A549 (cell line): ENCODE data around the gene ACD. TPM values are rescaled to one million over a fixed set of nuclear protein-coding genes. Genes with fewer than 3 reads are reported as not detected.

Experiments
- ATAC-seq, 2 experiments: fragments of 200-7000 bp in 1 of 2; fragments of >200 bp in 1 of 2; cut with Nextera tagmentation in 1 of 2; cut with Tn5 transposase in 1 of 2; 3 replicates each; pipeline versions ENCODE4 v1.8.0 to v1.9.1; 2018 to 2020; ENCODE audit warnings: mild to moderate bottlenecking in 1 of 2, moderate library complexity in 1 of 2
- CTCF ChIA-PET: fragments of 300-600 bp; sonication (Branson Sonifier 250); formaldehyde crosslinking; extraction: SDS; loops from one replicate; lab custom pipeline; 2021; ENCODE audit warnings: antibody characterized with exemption, inconsistent platforms; lab: Yijun Ruan, JAX
- POLR2A ChIA-PET: fragments of 350-600 bp; formaldehyde crosslinking; extraction: SDS; loops from one replicate; lab custom pipeline; 2021; ENCODE audit warnings: antibody characterized with exemption, inconsistent platforms; lab: Yijun Ruan, JAX
- DNase-seq, 2 experiments: peaks; one replicate each; pipeline versions ENCODE4 v3.0.0 to v3.0.0-alpha.2; 2011 to 2016; ENCODE audit warnings: low read depth in 1 of 2, low spot score in 1 of 2
- FAIRE-seq: peaks from 2 replicates; lab custom pipeline; 2011; peaks lifted over from hg19 to GRCh38; lab: Jason Lieb, UNC
- H3K27ac ChIP-seq, 2 experiments: fragments of >200 bp; sonication (Bioruptor Twin); formaldehyde crosslinking; 3 replicates each; pipeline ENCODE4 v1.5.1; 2016 to 2017
- H3K4me1 ChIP-seq: fragments of >200 bp; sonication (Bioruptor Twin); formaldehyde crosslinking; 3 replicates; pipeline ENCODE4 v1.6.1; 2016
- H3K4me2 ChIP-seq: fragments of >200 bp; sonication (Bioruptor Twin); formaldehyde crosslinking; 3 replicates; pipeline ENCODE4 v1.6.1; 2016
- H3K4me3 ChIP-seq: fragments of >200 bp; sonication (Bioruptor Twin); formaldehyde crosslinking; 3 replicates; pipeline ENCODE4 v1.5.1; 2016
- H3K9me3 ChIP-seq: fragments of >200 bp; sonication (Bioruptor Twin); formaldehyde crosslinking; 3 replicates; pipeline ENCODE4 v1.6.1; 2016
- BHLHE40 ChIP-seq: IDR thresholded peaks from 2 replicates; pipeline ENCODE4 v1.6.1; 2012; ENCODE audit warnings: low read depth, low read length, inconsistent platforms
- CEBPB ChIP-seq, 2 experiments: fragments of >200 bp in 1 of 2; sonication (Bioruptor Twin) in 1 of 2; formaldehyde crosslinking in 1 of 2; IDR thresholded peaks; 2 replicates each; pipeline ENCODE4 v1.6.1; 2012 to 2016
- CHD4 ChIP-seq: fragments of 200-600 bp; sonication (generic); IDR thresholded peaks from 2 replicates; pipeline ENCODE4 v1.6.1; 2016; ENCODE audit warnings: antibody characterized with exemption, mild to moderate bottlenecking, borderline replicate concordance
- EHMT2 ChIP-seq: fragments of 200-600 bp; sonication (generic); IDR thresholded peaks from 2 replicates; pipeline ENCODE4 v1.6.1; 2016; ENCODE audit warnings: antibody characterized with exemption, low read depth, mild to moderate bottlenecking, moderate library complexity
- ESRRA ChIP-seq: fragments of 150-350 bp; IDR thresholded peaks from 2 replicates; pipeline ENCODE4 v1.6.1; 2014; ENCODE audit warnings: mild to moderate bottlenecking, low read length, borderline replicate concordance
- GATA3 ChIP-seq: IDR thresholded peaks from 2 replicates; pipeline ENCODE4 v1.6.1; 2012; ENCODE audit warnings: borderline replicate concordance
- HDAC2 ChIP-seq: fragments of 200-600 bp; sonication (generic); IDR thresholded peaks from 2 replicates; pipeline ENCODE4 v1.6.1; 2016
- HOXB5 ChIP-seq: fragments of 250-450 bp; sonication (Bioruptor Pico); IDR thresholded peaks from 2 replicates; pipeline ENCODE4 v1.5.0; 2020; ENCODE audit warnings: mild to moderate bottlenecking, moderate library complexity
- JUN ChIP-seq, 2 experiments: fragments of >200 bp; sonication (Bioruptor Twin); formaldehyde crosslinking; IDR thresholded peaks; 2 replicates in 1 of 2; 3 replicates in 1 of 2; pipeline ENCODE4 v1.6.1; 2016 to 2017
- JUNB ChIP-seq: fragments of >200 bp; sonication (Bioruptor Twin); formaldehyde crosslinking; IDR thresholded peaks from 2 replicates; pipeline ENCODE4 v1.6.1; 2016
- KDM1A ChIP-seq: fragments of 200-600 bp; sonication (generic); IDR thresholded peaks from 2 replicates; pipeline ENCODE4 v1.6.1; 2016; ENCODE audit warnings: low read depth, mild to moderate bottlenecking
- MAZ ChIP-seq: fragments of 150-350 bp; IDR thresholded peaks from 2 replicates; pipeline ENCODE4 v1.6.1; 2014; ENCODE audit warnings: antibody characterized with exemption, low read depth, low read length, borderline replicate concordance
- NFE2L2 ChIP-seq: fragments of 150-350 bp; conservative IDR thresholded peaks from 2 replicates; pipeline ENCODE4 v1.6.1; 2014; ENCODE audit warnings: low read length
- NPAS2 ChIP-seq: fragments of 250-450 bp; sonication (Bioruptor Pico); IDR thresholded peaks from 2 replicates; pipeline ENCODE4 v1.8.0; 2022; ENCODE audit warnings: mild to moderate bottlenecking, moderate library complexity, borderline replicate concordance
- POLR2A ChIP-seq: IDR thresholded peaks from 2 replicates; pipeline ENCODE4 v1.6.1; 2012; ENCODE audit warnings: mild to moderate bottlenecking, low read length
- POLR2AphosphoS2 ChIP-seq: conservative IDR thresholded peaks from 2 replicates; pipeline ENCODE4 v1.6.1; 2012; ENCODE audit warnings: low read length, improper control_type of control experiment, inconsistent platforms
- RAD21 ChIP-seq, 2 experiments: fragments of >200 bp in 1 of 2; sonication (Bioruptor Twin) in 1 of 2; formaldehyde crosslinking in 1 of 2; IDR thresholded peaks in 1 of 2; conservative IDR thresholded peaks in 1 of 2; 2 replicates in 1 of 2; 3 replicates in 1 of 2; pipeline ENCODE4 v1.6.1; 2012 to 2018; ENCODE audit warnings: inconsistent platforms in 1 of 2
- RCOR1 ChIP-seq: fragments of 150-350 bp; IDR thresholded peaks from 2 replicates; pipeline ENCODE4 v1.6.1; 2014; ENCODE audit warnings: antibody characterized with exemption, low read length, low read depth
- RFX5 ChIP-seq: fragments of 450-650 bp; IDR thresholded peaks from 2 replicates; pipeline ENCODE4 v1.7.1; 2014; ENCODE audit warnings: antibody characterized with exemption, mild to moderate bottlenecking, moderate library complexity
- RNF2 ChIP-seq: fragments of 200-600 bp; sonication (generic); IDR thresholded peaks from 2 replicates; pipeline ENCODE4 v1.6.1; 2016; ENCODE audit warnings: low read depth, mild to moderate bottlenecking, antibody characterized with exemption, moderate library complexity, borderline replicate concordance
- SREBF2 ChIP-seq: fragments of 450-650 bp; IDR thresholded peaks from 2 replicates; pipeline ENCODE4 v1.6.1; 2014; ENCODE audit warnings: mild to moderate bottlenecking, moderate library complexity
- ZFP36 ChIP-seq: fragments of 450-650 bp; IDR thresholded peaks from 2 replicates; pipeline ENCODE4 v1.6.1; 2014; ENCODE audit warnings: borderline replicate concordance; ENCODE audit not compliant: partially characterized antibody
- WGBS: methylation state at CpG from one replicate; pipeline ENCODE4 v1.1.6; 2017; ENCODE audit errors: missing lambda C conversion rate; 5-methylcytosine and 5-hydroxymethylcytosine counted together
- polyA plus RNA-seq, 4 experiments: library from polyadenylated mRNA; depleted of rRNA in 3 of 4; stranded (reverse); fragments of >200 nt; fragmentation: RNase III in 1 of 4; extraction: RNeasy Plus Mini Kit Qiagen cat#74134 plus additional on column Dnase treatment in 1 of 4; gene quantifications; 2 replicates in 3 of 4; 3 replicates in 1 of 4; pipeline ENCODE4 v1.2.3, GENCODE V29; 2011 to 2017
- TF ChIP-seq, protein P1 (sequence below): fragments of >200 bp; sonication (Bioruptor Twin); formaldehyde crosslinking; IDR thresholded peaks from 2 replicates; pipeline ENCODE4 v1.6.1; 2016
- TF ChIP-seq, protein P2 (sequence below): fragments of 250-450 bp; sonication (Bioruptor Pico); IDR thresholded peaks from 2 replicates; pipeline ENCODE4 v1.5.0; 2021; ENCODE audit warnings: mild to moderate bottlenecking, moderate library complexity, borderline replicate concordance
- TF ChIP-seq, protein P3 (sequence below): IDR thresholded peaks from 2 replicates; pipeline ENCODE4 v1.6.1; 2012; ENCODE audit warnings: low read depth, borderline replicate concordance
- TF ChIP-seq, protein P4 (sequence below): fragments of 250-450 bp; sonication (Bioruptor Pico); IDR thresholded peaks from 2 replicates; pipeline ENCODE4 v1.5.0; 2020; ENCODE audit warnings: low read depth, mild to moderate bottlenecking, moderate library complexity
- TF ChIP-seq, protein P5 (sequence below): IDR thresholded peaks from 2 replicates; pipeline ENCODE4 v1.6.1; 2012
- TF ChIP-seq, protein P6 (sequence below): fragments of >200 bp; sonication (Bioruptor Twin); formaldehyde crosslinking; IDR thresholded peaks from 3 replicates; pipeline ENCODE4 v1.5.1; 2016
- TF ChIP-seq, protein P7 (sequence below): IDR thresholded peaks from 2 replicates; pipeline ENCODE4 v1.6.1; 2012

Gene ACD
- polyA plus RNA-seq, 2 of the 4 experiments (the other 2 are of a cell fraction), result 19.4 to 26.4 TPM

DNA sequence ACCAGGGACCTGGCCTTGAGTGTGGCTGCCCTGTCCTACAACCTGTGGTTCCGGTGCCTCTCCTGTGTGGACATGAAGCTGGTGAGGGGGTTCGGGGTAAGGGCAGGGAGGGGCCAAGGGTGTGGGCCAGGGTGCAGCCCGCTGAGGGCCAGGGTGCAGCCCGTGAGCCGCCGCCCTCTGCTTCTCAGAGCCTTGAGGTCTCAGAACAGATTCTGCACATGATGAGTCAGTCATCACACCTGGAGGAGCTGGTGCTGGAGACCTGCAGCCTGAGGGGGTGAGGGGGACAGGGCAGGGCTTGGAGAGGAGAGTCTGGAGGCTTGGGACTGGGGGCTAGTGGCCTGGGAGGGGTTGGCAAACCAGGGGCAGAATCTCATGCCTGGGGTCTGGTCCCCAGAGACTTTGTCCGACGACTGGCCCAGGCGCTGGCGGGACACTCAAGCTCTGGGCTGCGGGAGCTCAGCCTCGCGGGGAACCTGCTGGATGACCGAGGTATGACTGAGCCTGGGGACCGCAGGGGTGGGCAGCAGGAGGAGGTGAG is 12.9 kb downstream of the ACD start:
- WGBS, result 65% methylated on average over 8 of the region's 15 CpGs
- Histone ChIP-seq H3K4me1 (0 out of 3 replicates have a peak, but pooled peaks cover 3% of the 10 kb centered on the region), H3K27ac (no peak overlapping the region), H3K9me3 (no peaks in the 10 kb centered on the region), H3K4me2 (no peak overlapping the region), H3K4me3 (no peak overlapping the region)
- ChIA-PET POLR2A (interaction anchor here (0.8 kb wide), 1 partner anchor 13 kb away, joined by 4 read pairs; the partner anchor contains the start of gene ACD), CTCF (interaction anchor here (1.0 to 17.9 kb wide), 10 partner anchors 9 to 281 kb away, joined by 3 to 205 read pairs (median 7); partner anchors contain the start of gene CTCF)
- FAIRE-seq (no peak), ATAC-seq (no peak), DNase-seq (no peak)
- TF ChIP-seq RFX5, result no peak
- no peak for TF ChIP-seq RCOR1
- TF ChIP-seq, protein P1, sequence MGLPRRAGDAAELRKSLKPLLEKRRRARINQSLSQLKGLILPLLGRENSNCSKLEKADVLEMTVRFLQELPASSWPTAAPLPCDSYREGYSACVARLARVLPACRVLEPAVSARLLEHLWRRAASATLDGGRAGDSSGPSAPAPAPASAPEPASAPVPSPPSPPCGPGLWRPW, result no peak
- no peak for TF ChIP-seq BHLHE40
- TF ChIP-seq ZFP36, result no peak
- TF ChIP-seq EHMT2, result no peak
- no peak for TF ChIP-seq POLR2A
- no peak for TF ChIP-seq POLR2AphosphoS2
- TF ChIP-seq HDAC2, result no peak
- no peak for TF ChIP-seq KDM1A
- no peak for TF ChIP-seq CEBPB (IDR thresholded peaks at IDR 0.05)
- TF ChIP-seq HOXB5 (CRISPR knock-in tag), result no peak
- TF ChIP-seq SREBF2, result no peak
- no peak for TF ChIP-seq CHD4

DNA sequence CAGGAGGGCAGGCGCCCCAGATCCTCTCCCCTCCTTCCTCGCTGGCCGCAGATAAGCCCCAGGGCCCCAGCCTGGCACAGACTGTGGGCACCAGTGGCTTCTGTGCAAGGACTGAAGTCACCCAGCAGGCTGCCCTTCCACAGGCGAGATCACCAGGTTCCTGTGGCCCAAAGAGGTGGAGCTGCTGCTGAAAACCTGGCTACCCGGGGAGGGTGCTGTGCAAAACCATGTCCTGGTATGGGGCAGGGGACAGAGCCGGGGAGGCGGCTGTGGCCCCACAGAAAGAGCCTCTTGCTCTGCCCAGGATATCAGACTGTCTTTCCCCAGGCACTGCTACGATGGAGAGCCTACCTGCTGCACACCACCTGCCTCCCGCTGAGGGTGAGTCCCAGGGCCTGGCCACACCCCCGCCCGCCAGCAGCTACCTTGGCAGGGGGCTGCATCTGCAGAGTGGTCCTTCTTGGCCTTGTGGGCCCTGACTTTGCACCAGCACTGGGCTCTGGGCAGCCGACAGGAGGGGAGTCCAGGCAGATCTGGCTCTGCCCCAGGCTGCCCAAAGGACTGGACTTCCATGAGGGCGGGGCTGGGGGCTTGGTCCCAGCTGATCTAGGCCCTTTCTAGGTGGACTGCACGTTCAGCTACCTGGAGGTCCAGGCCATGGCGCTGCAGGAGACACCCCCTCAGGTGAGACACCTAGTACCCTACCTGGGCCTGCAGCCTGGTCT is 14.5 kb downstream of the ACD start:
- Histone ChIP-seq H3K4me1 (0 out of 3 replicates have a peak, but pooled peaks cover 3% of the 10 kb centered on the region), H3K4me2 (peak overlapping the region; percentile 98), H3K27ac (peak overlapping the region in 1 of 2 experiments; percentile 78; a peak in 4 of 6 replicates), H3K9me3 (no peaks in the 10 kb centered on the region), H3K4me3 (no peak overlapping the region; the same call in 2 of the 3 replicates)
- ChIA-PET CTCF (interaction anchor here (0.6 to 17.9 kb wide), 42 partner anchors 8 to 199 kb away, joined by 3 to 205 read pairs (median 6); partner anchors contain the start of genes ACD, AGRP, CTCF and PARD6A), POLR2A (interaction anchor here (0.6 to 0.9 kb wide), 2 partner anchors 89 to 99 kb away, joined by 3 to 4 read pairs; no protein-coding TSS in a partner anchor)
- 77% methylated on average over 8 of the region's 15 CpGs for WGBS
- FAIRE-seq (no peak), ATAC-seq (no peak; a peak in 2 of 6 replicates), DNase-seq (no peak)
- TF ChIP-seq JUN (IDR thresholded peaks at IDR 0.05) (no peak), POLR2AphosphoS2 (no peak), MAZ (no peak), RNF2 (no peak), RFX5 (no peak), GATA3 (no peak), JUNB (no peak), BHLHE40 (no peak), NFE2L2 (no peak), NPAS2 (CRISPR knock-in tag) (no peak), KDM1A (no peak), ESRRA (no peak), RAD21 (conservative IDR thresholded peaks at IDR 0.05 in 1 of 2, IDR thresholded peaks at IDR 0.05 in 1 of 2) (no peak)
- TF ChIP-seq, protein P2, sequence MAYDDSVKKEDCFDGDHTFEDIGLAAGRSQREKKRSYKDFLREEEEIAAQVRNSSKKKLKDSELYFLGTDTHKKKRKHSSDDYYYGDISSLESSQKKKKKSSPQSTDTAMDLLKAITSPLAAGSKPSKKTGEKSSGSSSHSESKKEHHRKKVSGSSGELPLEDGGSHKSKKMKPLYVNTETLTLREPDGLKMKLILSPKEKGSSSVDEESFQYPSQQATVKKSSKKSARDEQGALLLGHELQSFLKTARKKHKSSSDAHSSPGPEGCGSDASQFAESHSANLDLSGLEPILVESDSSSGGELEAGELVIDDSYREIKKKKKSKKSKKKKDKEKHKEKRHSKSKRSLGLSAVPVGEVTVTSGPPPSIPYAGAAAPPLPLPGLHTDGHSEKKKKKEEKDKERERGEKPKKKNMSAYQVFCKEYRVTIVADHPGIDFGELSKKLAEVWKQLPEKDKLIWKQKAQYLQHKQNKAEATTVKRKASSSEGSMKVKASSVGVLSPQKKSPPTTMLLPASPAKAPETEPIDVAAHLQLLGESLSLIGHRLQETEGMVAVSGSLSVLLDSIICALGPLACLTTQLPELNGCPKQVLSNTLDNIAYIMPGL (CRISPR knock-in tag), result no peak
- TF ChIP-seq, protein P3, sequence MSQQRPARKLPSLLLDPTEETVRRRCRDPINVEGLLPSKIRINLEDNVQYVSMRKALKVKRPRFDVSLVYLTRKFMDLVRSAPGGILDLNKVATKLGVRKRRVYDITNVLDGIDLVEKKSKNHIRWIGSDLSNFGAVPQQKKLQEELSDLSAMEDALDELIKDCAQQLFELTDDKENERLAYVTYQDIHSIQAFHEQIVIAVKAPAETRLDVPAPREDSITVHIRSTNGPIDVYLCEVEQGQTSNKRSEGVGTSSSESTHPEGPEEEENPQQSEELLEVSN, result no peak
- TF ChIP-seq, protein P4, sequence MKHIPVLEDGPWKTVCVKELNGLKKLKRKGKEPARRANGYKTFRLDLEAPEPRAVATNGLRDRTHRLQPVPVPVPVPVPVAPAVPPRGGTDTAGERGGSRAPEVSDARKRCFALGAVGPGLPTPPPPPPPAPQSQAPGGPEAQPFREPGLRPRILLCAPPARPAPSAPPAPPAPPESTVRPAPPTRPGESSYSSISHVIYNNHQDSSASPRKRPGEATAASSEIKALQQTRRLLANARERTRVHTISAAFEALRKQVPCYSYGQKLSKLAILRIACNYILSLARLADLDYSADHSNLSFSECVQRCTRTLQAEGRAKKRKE (CRISPR knock-in tag), result no peak
- TF ChIP-seq, protein P5, sequence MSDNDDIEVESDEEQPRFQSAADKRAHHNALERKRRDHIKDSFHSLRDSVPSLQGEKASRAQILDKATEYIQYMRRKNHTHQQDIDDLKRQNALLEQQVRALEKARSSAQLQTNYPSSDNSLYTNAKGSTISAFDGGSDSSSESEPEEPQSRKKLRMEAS, result no peak
- TF ChIP-seq, protein P6, sequence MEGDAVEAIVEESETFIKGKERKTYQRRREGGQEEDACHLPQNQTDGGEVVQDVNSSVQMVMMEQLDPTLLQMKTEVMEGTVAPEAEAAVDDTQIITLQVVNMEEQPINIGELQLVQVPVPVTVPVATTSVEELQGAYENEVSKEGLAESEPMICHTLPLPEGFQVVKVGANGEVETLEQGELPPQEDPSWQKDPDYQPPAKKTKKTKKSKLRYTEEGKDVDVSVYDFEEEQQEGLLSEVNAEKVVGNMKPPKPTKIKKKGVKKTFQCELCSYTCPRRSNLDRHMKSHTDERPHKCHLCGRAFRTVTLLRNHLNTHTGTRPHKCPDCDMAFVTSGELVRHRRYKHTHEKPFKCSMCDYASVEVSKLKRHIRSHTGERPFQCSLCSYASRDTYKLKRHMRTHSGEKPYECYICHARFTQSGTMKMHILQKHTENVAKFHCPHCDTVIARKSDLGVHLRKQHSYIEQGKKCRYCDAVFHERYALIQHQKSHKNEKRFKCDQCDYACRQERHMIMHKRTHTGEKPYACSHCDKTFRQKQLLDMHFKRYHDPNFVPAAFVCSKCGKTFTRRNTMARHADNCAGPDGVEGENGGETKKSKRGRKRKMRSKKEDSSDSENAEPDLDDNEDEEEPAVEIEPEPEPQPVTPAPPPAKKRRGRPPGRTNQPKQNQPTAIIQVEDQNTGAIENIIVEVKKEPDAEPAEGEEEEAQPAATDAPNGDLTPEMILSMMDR, result no peak
- TF ChIP-seq, protein P7, sequence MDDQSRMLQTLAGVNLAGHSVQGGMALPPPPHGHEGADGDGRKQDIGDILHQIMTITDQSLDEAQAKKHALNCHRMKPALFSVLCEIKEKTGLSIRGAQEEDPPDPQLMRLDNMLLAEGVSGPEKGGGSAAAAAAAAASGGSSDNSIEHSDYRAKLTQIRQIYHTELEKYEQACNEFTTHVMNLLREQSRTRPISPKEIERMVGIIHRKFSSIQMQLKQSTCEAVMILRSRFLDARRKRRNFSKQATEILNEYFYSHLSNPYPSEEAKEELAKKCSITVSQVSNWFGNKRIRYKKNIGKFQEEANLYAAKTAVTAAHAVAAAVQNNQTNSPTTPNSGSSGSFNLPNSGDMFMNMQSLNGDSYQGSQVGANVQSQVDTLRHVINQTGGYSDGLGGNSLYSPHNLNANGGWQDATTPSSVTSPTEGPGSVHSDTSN, result no peak
